ENCODE data around the gene CFAP77.

- TF ChIP-seq CTCF (IDR thresholded peaks at IDR 0.05; ENCODE audit: low read depth, low read length), result no peak
- TF ChIP-seq, protein P1, sequence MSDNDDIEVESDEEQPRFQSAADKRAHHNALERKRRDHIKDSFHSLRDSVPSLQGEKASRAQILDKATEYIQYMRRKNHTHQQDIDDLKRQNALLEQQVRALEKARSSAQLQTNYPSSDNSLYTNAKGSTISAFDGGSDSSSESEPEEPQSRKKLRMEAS (IDR thresholded peaks at IDR 0.05; ENCODE audit: low read depth, low read length), result no peak
Measured at GRCh38 chr9:132554755-132555154, 144.7 kb downstream of the CFAP77 start.

All from NB4 (cell line).